Ovary (tissue), 1 donor: ENCODE data around the gene KIF1A.
"Not testable (repeated sequence)": the region's sequence is repeated elsewhere in the genome, so short reads cannot be mapped to it uniquely, and the experiment has no call there.

Experiments
- EP300 ChIP-seq: sonication (generic); formaldehyde crosslinking; IDR thresholded peaks from one replicate; pipeline ENCODE4 v1.6.1; 2017; ENCODE audit warnings: antibody characterized with exemption
- POLR2A ChIP-seq: fragments of 450-650 bp; IDR thresholded peaks from one replicate; pipeline ENCODE4 v1.6.1; 2017; ENCODE audit warnings: antibody characterized with exemption, mild to moderate bottlenecking, moderate library complexity

DNA sequence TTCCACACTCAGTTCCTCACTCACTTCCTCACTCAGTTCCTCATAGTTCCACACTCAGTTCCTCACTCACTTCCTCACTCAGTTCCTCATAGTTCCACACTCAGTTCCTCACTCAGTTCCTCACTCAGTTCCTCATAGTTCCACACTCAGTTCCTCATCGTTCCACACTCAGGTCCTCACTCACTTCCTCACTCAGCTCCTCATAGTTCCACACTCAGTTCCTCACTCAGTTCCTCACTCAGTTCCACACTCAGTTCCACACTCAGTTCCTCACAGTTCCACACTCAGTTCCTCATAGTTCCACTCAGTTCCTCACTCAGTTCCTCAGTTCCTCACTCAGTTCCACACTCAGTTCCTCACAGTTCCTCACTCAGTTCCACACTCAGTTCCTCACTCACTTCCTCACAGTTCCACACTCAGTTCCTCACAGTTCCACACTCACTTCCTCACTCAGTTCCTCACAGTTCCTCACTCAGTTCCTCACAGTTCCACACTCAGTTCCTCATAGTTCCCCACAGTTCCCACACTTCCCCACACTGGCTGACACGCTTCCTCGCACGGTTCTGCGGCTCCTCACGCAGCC is 40.7 kb downstream of the KIF1A start:
- TF ChIP-seq POLR2A, EP300: not testable (repeated sequence)
